GM19240 (cell line): ENCODE results near the gene NRN1L.
A peak's percentile ranks its signal among the peaks of the same experiment; 100 is the strongest.
"Not testable (repeated sequence)": the region's sequence is repeated elsewhere in the genome, so short reads cannot be mapped to it uniquely, and the experiment has no call there.

Source experiments
- DNase-seq: peaks from one replicate; pipeline ENCODE4 v3.0.0; 2011; ENCODE audit warnings: low spot score; ENCODE audit not compliant: insufficient read length

Gene NRN1L

GRCh38 chr16:67860589-67861398, 23.9 kb upstream of the NRN1L start:
- DNase-seq = no peak

- no peak for DNase-seq
Measured at GRCh38 chr16:67861877-67862276, 22.8 kb upstream of the NRN1L start.

GRCh38 chr16:67862623-67863583, 21.8 kb upstream of the NRN1L start:
- no peak for DNase-seq

- DNase-seq = not testable (repeated sequence)
Measured at GRCh38 chr16:67864044-67864443, 20.6 kb upstream of the NRN1L start.

GRCh38 chr16:67864594-67864993, 20.1 kb upstream of the NRN1L start:
- no peak for DNase-seq

- no peak for DNase-seq
Measured at GRCh38 chr16:67865318-67865717, 19.4 kb upstream of the NRN1L start.

- no peak for DNase-seq
Measured at GRCh38 chr16:67868290-67868689, 16.4 kb upstream of the NRN1L start.

GRCh38 chr16:67869653-67870052, 15.0 kb upstream of the NRN1L start:
- DNase-seq = no peak

GRCh38 chr16:67871256-67871655, 13.4 kb upstream of the NRN1L start:
- no peak for DNase-seq

GRCh38 chr16:67872131-67872630, 12.5 kb upstream of the NRN1L start:
- no peak for DNase-seq

GRCh38 chr16:67872631-67873434, 11.9 kb upstream of the NRN1L start, which contains the start of gene EDC4:
Gene EDC4, plus strand, starts transcription at chr16:67873052. Its CDS starts 210 bp downstream, at chr16:67873262.
- DNase-seq = peak; percentile 91

- no peak for DNase-seq
Measured at GRCh38 chr16:67873435-67874370, 11.0 kb upstream of the NRN1L start.

- DNase-seq = no peak
Measured at GRCh38 chr16:67874372-67874771, 10.3 kb upstream of the NRN1L start.

GRCh38 chr16:67877064-67877463, 7.6 kb upstream of the NRN1L start:
- no peak for DNase-seq

GRCh38 chr16:67878232-67878631, 6.5 kb upstream of the NRN1L start:
- DNase-seq = no peak

- DNase-seq = no peak
Measured at GRCh38 chr16:67878846-67879245, 5.8 kb upstream of the NRN1L start.

GRCh38 chr16:67879462-67879861, 5.2 kb upstream of the NRN1L start:
- DNase-seq = no peak

GRCh38 chr16:67879936-67880335, 4.7 kb upstream of the NRN1L start:
- DNase-seq = no peak

GRCh38 chr16:67880584-67880983, 4.1 kb upstream of the NRN1L start:
- DNase-seq = no peak

- no peak for DNase-seq
Measured at GRCh38 chr16:67881621-67882161, 3.0 kb upstream of the NRN1L start.
